C4-2B (cell line): ENCODE data around the gene PKD2L1.

Experiments used
- CTCF ChIP-seq: fragments of 450-650 bp; conservative IDR thresholded peaks from 2 replicates; pipeline ENCODE4 v1.5.1; 2017; ENCODE audit warnings: mild to moderate bottlenecking
- ZFX ChIP-seq: fragments of 450-650 bp; IDR thresholded peaks from 2 replicates; pipeline ENCODE4 v1.6.1; 2017

GRCh38 chr10:100315615-100316014 is 14.4 kb downstream of the PKD2L1 start:
- TF ChIP-seq CTCF (no peak), ZFX (no peak)
